ENCODE data around the gene DHRS9.
A peak's percentile ranks its signal among the peaks of the same experiment; 100 is the strongest.

Gene DHRS9

DNA sequence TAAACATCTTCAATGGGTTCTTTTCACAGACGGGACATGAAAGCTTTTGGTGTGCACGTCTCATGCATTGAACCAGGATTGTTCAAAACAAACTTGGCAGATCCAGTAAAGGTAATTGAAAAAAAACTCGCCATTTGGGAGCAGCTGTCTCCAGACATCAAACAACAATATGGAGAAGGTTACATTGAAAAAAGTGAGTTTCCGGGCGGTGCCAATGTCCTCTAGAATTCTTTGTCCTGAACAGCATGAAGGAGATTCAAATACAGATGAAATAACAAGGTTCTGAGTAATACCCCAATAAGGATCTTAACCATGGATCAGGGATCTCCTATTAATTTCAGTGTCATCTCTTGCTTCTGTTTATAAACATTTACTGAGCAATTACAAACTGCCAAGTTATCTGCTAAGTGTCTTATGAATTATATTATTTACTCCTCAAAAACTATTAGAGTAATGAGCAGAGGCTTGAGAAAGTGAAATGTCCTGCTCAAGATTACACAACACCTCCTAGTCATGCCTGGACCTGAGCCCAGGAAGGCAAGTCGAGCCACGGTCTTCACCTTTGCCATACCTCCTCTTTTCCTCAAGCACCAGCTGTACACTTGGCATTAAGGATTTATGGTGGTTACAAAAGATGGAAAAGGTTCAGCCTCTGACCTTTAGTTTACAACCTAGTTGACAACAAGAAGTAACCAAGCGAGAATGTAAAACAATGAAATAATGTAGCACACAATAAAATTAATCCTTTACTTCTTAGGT is 22.6 kb downstream of the DHRS9 start:
- Histone ChIP-seq H3K36me3 (no peaks in the 10 kb centered on the region), H3K4me1 (ENCODE audit: control insufficient read depth in 1 of 2, insufficient read depth in 1 of 2, low read depth in 1 of 2, low read length in 1 of 2) (peaks cover 100% of the 10 kb centered on the region in 2 experiments), H3K4me3 (ENCODE audit: low read depth in 1 of 2, low read length in 1 of 2) (peak overlapping the region in 1 of 2 experiments; percentile 50), H3K27ac (peak overlapping the region; percentile 59), H3K9me3 (no peaks in the 10 kb centered on the region), H3K27me3 (no peaks in the 10 kb centered on the region)
- TF ChIP-seq, protein P1, sequence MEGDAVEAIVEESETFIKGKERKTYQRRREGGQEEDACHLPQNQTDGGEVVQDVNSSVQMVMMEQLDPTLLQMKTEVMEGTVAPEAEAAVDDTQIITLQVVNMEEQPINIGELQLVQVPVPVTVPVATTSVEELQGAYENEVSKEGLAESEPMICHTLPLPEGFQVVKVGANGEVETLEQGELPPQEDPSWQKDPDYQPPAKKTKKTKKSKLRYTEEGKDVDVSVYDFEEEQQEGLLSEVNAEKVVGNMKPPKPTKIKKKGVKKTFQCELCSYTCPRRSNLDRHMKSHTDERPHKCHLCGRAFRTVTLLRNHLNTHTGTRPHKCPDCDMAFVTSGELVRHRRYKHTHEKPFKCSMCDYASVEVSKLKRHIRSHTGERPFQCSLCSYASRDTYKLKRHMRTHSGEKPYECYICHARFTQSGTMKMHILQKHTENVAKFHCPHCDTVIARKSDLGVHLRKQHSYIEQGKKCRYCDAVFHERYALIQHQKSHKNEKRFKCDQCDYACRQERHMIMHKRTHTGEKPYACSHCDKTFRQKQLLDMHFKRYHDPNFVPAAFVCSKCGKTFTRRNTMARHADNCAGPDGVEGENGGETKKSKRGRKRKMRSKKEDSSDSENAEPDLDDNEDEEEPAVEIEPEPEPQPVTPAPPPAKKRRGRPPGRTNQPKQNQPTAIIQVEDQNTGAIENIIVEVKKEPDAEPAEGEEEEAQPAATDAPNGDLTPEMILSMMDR (IDR thresholded peaks at IDR 0.05), result no peak

DNA sequence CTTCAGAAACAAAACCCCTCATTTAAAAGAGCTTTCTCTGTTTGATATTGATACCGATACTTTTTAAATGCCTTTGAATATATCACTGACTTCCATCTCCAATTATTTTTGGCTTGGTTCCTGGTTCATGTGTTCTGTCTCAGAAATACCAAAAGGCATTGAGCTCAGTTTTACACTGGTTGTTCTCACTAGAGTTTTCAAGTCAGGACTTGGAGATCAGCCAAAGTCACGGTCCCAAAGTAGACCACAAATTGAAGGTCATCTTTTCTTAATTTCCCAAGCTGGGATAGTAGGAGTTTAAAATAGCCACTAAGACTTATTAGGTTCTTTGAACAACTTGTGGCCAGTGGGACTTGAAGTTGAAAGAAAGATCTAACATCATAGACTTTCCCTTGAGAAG is 24.2 kb downstream of the DHRS9 start:
- Histone ChIP-seq H3K36me3 (no peaks in the 10 kb centered on the region), H3K27me3 (no peaks in the 10 kb centered on the region), H3K4me3 (ENCODE audit: low read depth in 1 of 2, low read length in 1 of 2) (no peak overlapping the region), H3K4me1 (ENCODE audit: control insufficient read depth in 1 of 2, insufficient read depth in 1 of 2, low read depth in 1 of 2, low read length in 1 of 2) (peaks cover 90% of the 10 kb centered on the region in 2 experiments), H3K27ac (peak overlapping the region; percentile 78), H3K9me3 (no peaks in the 10 kb centered on the region)
- TF ChIP-seq, protein P1 (IDR thresholded peaks at IDR 0.05), result no peak

DNA sequence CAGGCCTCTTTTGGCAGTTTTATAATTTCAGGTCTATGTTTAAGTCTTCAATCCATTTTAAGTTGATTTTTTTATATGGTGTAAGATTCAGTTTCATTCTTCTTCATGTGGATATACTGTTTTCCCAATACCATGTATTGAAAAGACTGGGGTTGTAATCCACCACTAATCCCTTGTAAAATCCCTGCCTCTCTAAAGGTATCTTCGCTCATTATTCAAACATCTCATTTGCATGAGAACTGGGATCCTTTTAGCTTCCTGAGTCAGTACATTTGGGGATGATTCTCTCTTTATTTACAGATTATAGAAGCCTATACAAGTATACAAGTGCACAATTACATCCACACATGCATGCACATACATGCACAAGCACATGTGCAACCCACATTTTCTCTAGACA is 25.3 kb downstream of the DHRS9 start:
- Histone ChIP-seq H3K27me3 (no peaks in the 10 kb centered on the region), H3K36me3 (no peaks in the 10 kb centered on the region), H3K9me3 (no peaks in the 10 kb centered on the region), H3K4me1 (ENCODE audit: control insufficient read depth in 1 of 2, insufficient read depth in 1 of 2, low read depth in 1 of 2, low read length in 1 of 2) (peaks cover 79 to 85% of the 10 kb centered on the region in 2 experiments), H3K27ac (peak overlapping the region; percentile 78), H3K4me3 (ENCODE audit: low read depth in 1 of 2, low read length in 1 of 2) (peak overlapping the region in 1 of 2 experiments; percentile 25)
- TF ChIP-seq, protein P1 (IDR thresholded peaks at IDR 0.05), result no peak

DNA sequence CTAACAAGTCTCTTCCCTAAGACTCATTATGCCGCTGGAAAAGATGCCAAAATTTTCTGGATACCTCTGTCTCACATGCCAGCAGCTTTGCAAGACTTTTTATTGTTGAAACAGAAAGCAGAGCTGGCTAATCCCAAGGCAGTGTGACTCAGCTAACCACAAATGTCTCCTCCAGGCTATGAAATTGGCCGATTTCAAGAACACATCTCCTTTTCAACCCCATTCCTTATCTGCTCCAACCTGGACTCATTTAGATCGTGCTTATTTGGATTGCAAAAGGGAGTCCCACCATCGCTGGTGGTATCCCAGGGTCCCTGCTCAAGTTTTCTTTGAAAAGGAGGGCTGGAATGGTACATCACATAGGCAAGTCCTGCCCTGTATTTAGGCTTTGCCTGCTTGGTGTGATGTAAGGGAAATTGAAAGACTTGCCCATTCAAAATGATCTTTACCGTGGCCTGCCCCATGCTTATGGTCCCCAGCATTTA is 26.3 kb downstream of the DHRS9 start:
- TF ChIP-seq, protein P1 (IDR thresholded peaks at IDR 0.05), result no peak
- no peaks in the 10 kb centered on the region for H3K27me3 ChIP-seq
- no peaks in the 10 kb centered on the region for H3K9me3 ChIP-seq
- H3K4me3 ChIP-seq (ENCODE audit: low read depth in 1 of 2, low read length in 1 of 2), result peak overlapping the region; percentile 25 to 31
- peak overlapping the region; percentile 78 for H3K27ac ChIP-seq
- H3K36me3 ChIP-seq, result no peaks in the 10 kb centered on the region
- peaks cover 74 to 80% of the 10 kb centered on the region in 2 experiments for H3K4me1 ChIP-seq (ENCODE audit: control insufficient read depth in 1 of 2, insufficient read depth in 1 of 2, low read depth in 1 of 2, low read length in 1 of 2)

DNA sequence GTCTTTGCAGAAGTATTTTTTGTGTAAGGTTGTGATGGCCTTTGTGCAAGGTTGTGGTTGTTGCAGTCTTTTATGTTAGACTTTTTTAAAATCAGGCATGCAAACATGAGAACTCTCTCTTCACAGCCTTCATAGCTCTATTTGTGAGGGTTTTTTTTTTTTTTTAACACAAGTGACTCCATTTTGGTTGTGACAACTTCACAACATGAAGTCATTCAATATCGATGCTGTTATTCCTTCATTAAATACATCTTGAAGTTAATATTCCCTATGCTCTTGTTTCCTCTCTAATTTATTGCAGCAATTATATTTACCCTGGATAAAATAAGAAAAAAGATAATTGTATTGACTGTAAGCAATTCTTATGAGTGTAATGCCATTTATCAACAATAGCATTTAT is 35.5 kb downstream of the DHRS9 start:
- Histone ChIP-seq H3K4me1 (ENCODE audit: control insufficient read depth in 1 of 2, insufficient read depth in 1 of 2, low read depth in 1 of 2, low read length in 1 of 2) (peaks cover 86 to 88% of the 10 kb centered on the region in 2 experiments), H3K4me3 (ENCODE audit: low read depth in 1 of 2, low read length in 1 of 2) (peak overlapping the region in 1 of 2 experiments; percentile 17), H3K36me3 (no peaks in the 10 kb centered on the region), H3K27me3 (no peaks in the 10 kb centered on the region), H3K27ac (peak overlapping the region; percentile 85), H3K9me3 (no peaks in the 10 kb centered on the region)
- TF ChIP-seq, protein P1 (IDR thresholded peaks at IDR 0.05), result no peak
